ENCODE data around the gene PLSCR2.

The PLSCR2 gene

GRCh38 chr3:146511402-146512134, 42.2 kb upstream of the PLSCR2 start:
- Histone ChIP-seq H3K79me2 (ENCODE audit: insufficient read depth, low read length) (no peaks in the 10 kb centered on the region), H3K4me2 (ENCODE audit: low read depth, low read length, poor library complexity, severe bottlenecking) (no peak overlapping the region), H3K9ac (ENCODE audit: low read depth, low read length, poor library complexity, severe bottlenecking) (no peak overlapping the region), H3K9me3 (ENCODE audit: insufficient read depth, low read depth, low read length) (no peaks in the 10 kb centered on the region), H3K4me3 (ENCODE audit: low read length, poor library complexity, severe bottlenecking) (no peak overlapping the region), H3K4me1 (ENCODE audit: insufficient read depth, low read length, poor library complexity, severe bottlenecking) (no peaks in the 10 kb centered on the region), H3K36me3 (ENCODE audit: insufficient read depth, low read length) (peaks cover 5% of the 10 kb centered on the region; the same call in 1 of the 2 replicates), H4K20me1 (ENCODE audit: insufficient read depth, low read length, poor library complexity, severe bottlenecking) (no peaks in the 10 kb centered on the region), H3F3A (ENCODE audit: low read depth) (no peaks in the 10 kb centered on the region), H3K9me2 (replicated peaks; ENCODE audit: low read depth, low read length) (no peaks in the 10 kb centered on the region), H3K27me3 (ENCODE audit: insufficient read depth, low read length, poor library complexity, severe bottlenecking) (no peaks in the 10 kb centered on the region), H2AFZ (ENCODE audit: low read length) (no peak overlapping the region)
- no peak for TF ChIP-seq EZH2phosphoT487 (IDR thresholded peaks at IDR 0.05; ENCODE audit: borderline replicate concordance)
- no peak for TF ChIP-seq CTCF (conservative IDR thresholded peaks at IDR 0.05; ENCODE audit: low read length)

GRCh38 chr3:146507331-146508120, 38.2 kb upstream of the PLSCR2 start:
- Histone ChIP-seq H3K9me2 (replicated peaks; ENCODE audit: low read depth, low read length) (no peaks in the 10 kb centered on the region), H3K4me3 (ENCODE audit: low read length, poor library complexity, severe bottlenecking) (no peak overlapping the region), H3K4me1 (ENCODE audit: insufficient read depth, low read length, poor library complexity, severe bottlenecking) (no peaks in the 10 kb centered on the region), H3K79me2 (ENCODE audit: insufficient read depth, low read length) (no peaks in the 10 kb centered on the region), H3K9me3 (ENCODE audit: insufficient read depth, low read depth, low read length) (no peaks in the 10 kb centered on the region), H3K36me3 (ENCODE audit: insufficient read depth, low read length) (no peaks in the 10 kb centered on the region), H3F3A (ENCODE audit: low read depth) (no peaks in the 10 kb centered on the region), H3K27me3 (ENCODE audit: insufficient read depth, low read length, poor library complexity, severe bottlenecking) (no peaks in the 10 kb centered on the region), H3K4me2 (ENCODE audit: low read depth, low read length, poor library complexity, severe bottlenecking) (no peak overlapping the region), H3K9ac (ENCODE audit: low read depth, low read length, poor library complexity, severe bottlenecking) (no peak overlapping the region), H4K20me1 (ENCODE audit: insufficient read depth, low read length, poor library complexity, severe bottlenecking) (no peaks in the 10 kb centered on the region), H2AFZ (ENCODE audit: low read length) (no peak overlapping the region)
- no peak for TF ChIP-seq EZH2phosphoT487 (IDR thresholded peaks at IDR 0.05; ENCODE audit: borderline replicate concordance)
- no peak for TF ChIP-seq CTCF (conservative IDR thresholded peaks at IDR 0.05; ENCODE audit: low read length)

- Histone ChIP-seq H3K4me2 (ENCODE audit: low read depth, low read length, poor library complexity, severe bottlenecking) (no peak overlapping the region), H3K4me3 (ENCODE audit: low read length, poor library complexity, severe bottlenecking) (no peak overlapping the region), H3K4me1 (ENCODE audit: insufficient read depth, low read length, poor library complexity, severe bottlenecking) (no peaks in the 10 kb centered on the region), H2AFZ (ENCODE audit: low read length) (no peak overlapping the region), H3K36me3 (ENCODE audit: insufficient read depth, low read length) (no peaks in the 10 kb centered on the region), H3K27me3 (ENCODE audit: insufficient read depth, low read length, poor library complexity, severe bottlenecking) (no peaks in the 10 kb centered on the region), H3K9ac (ENCODE audit: low read depth, low read length, poor library complexity, severe bottlenecking) (no peak overlapping the region), H4K20me1 (ENCODE audit: insufficient read depth, low read length, poor library complexity, severe bottlenecking) (no peaks in the 10 kb centered on the region), H3K9me3 (ENCODE audit: insufficient read depth, low read depth, low read length) (no peaks in the 10 kb centered on the region), H3K9me2 (replicated peaks; ENCODE audit: low read depth, low read length) (no peaks in the 10 kb centered on the region), H3F3A (ENCODE audit: low read depth) (no peaks in the 10 kb centered on the region), H3K79me2 (ENCODE audit: insufficient read depth, low read length) (no peaks in the 10 kb centered on the region)
- TF ChIP-seq EZH2phosphoT487 (IDR thresholded peaks at IDR 0.05; ENCODE audit: borderline replicate concordance), result no peak
- no peak for TF ChIP-seq CTCF (conservative IDR thresholded peaks at IDR 0.05; ENCODE audit: low read length)
These were observed 36.2 kb upstream of the PLSCR2 start for GRCh38 chr3:146505516-146505915.
